Vagina (tissue), 2 donors: ENCODE results near the gene ATXN1.

ENCODE experiments used
- CTCF ChIP-seq, 3 experiments: fragments of 450-650 bp in 2 of 3; fragments of 200-600 bp in 1 of 3; sonication (generic) in 1 of 3; IDR thresholded peaks; one replicate each; pipeline ENCODE4 v1.5.1; 2017 to 2019; ENCODE audit warnings: antibody characterized with exemption in 3 of 3, mild to moderate bottlenecking in 2 of 3, moderate library complexity in 2 of 3
- POLR2A ChIP-seq, 2 donors: fragments of 450-650 bp; IDR thresholded peaks; one replicate each; pipeline ENCODE4 v1.6.1; 2017; ENCODE audit warnings: antibody characterized with exemption in 2 of 2, mild to moderate bottlenecking in 2 of 2, moderate library complexity in 2 of 2

- TF ChIP-seq POLR2A (IDR thresholded peaks at IDR 0.05) (no peak), CTCF (IDR thresholded peaks at IDR 0.05) (no peak)
Observed at GRCh38 chr6:16436550-16436949, 324.7 kb downstream of the ATXN1 start.
